Neural cell (in vitro differentiated cells): Measurements from ENCODE around the gene PANX2.

Experiments
- EP300 ChIP-seq: fragments of 450-650 bp; conservative IDR thresholded peaks from 2 replicates; pipeline ENCODE4 v1.6.1; 2014; ENCODE audit warnings: antibody characterized with exemption, mild to moderate bottlenecking, moderate library complexity; ENCODE audit not compliant: poor library complexity, severe bottlenecking
- MXI1 ChIP-seq: fragments of 450-650 bp; conservative IDR thresholded peaks from 2 replicates; pipeline ENCODE4 v1.6.1; 2014; ENCODE audit warnings: antibody characterized with exemption, mild to moderate bottlenecking; ENCODE audit not compliant: poor library complexity, severe bottlenecking
- SMC3 ChIP-seq: fragments of 450-650 bp; conservative IDR thresholded peaks from 2 replicates; pipeline ENCODE4 v1.6.1; 2014; ENCODE audit warnings: antibody characterized with exemption, mild to moderate bottlenecking, moderate library complexity; ENCODE audit not compliant: poor library complexity
- TF ChIP-seq, protein P1 (sequence below): fragments of 450-650 bp; IDR thresholded peaks from 2 replicates; pipeline ENCODE4 v1.5.1; 2014; ENCODE audit warnings: antibody characterized with exemption, mild to moderate bottlenecking, moderate library complexity; ENCODE audit not compliant: poor library complexity, severe bottlenecking
- TF ChIP-seq, protein P2 (sequence below): IDR thresholded peaks from 2 replicates; pipeline ENCODE4 v1.6.1; 2012; ENCODE audit warnings: borderline replicate concordance

DNA sequence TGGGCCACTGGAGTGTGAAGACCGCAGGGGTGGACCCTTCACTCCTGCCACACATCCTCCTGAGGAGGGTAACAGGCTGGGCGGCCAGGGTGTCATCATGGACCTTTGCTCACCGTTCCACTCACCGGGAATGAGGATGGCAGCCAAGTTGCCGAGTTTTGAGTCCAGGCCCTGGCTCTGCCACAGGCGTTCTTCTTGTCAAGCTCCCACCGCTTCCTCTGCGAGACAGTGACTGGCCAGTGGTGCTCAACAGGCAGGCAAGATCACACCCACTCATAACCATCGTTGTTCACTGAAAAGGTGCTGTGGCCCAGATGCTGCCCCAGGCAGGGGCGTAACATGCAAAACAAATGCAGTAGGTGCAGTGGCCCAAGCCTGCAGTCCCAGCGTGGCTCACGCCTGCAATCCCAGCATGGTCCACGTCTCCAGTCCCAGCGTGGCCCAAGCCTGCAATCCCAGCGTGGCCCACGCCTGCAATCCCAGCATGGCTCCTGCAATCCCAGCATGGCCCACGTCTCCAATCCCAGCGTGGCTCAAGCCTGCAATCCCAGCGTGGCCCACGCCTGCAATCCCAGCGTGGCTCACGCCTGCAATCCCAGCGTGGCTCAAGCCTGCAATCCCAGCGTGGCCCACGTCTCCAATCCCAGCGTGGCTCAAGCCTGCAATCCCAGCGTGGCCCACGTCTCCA is 5.0 kb upstream of the PANX2 start:
- TF ChIP-seq, protein P1, sequence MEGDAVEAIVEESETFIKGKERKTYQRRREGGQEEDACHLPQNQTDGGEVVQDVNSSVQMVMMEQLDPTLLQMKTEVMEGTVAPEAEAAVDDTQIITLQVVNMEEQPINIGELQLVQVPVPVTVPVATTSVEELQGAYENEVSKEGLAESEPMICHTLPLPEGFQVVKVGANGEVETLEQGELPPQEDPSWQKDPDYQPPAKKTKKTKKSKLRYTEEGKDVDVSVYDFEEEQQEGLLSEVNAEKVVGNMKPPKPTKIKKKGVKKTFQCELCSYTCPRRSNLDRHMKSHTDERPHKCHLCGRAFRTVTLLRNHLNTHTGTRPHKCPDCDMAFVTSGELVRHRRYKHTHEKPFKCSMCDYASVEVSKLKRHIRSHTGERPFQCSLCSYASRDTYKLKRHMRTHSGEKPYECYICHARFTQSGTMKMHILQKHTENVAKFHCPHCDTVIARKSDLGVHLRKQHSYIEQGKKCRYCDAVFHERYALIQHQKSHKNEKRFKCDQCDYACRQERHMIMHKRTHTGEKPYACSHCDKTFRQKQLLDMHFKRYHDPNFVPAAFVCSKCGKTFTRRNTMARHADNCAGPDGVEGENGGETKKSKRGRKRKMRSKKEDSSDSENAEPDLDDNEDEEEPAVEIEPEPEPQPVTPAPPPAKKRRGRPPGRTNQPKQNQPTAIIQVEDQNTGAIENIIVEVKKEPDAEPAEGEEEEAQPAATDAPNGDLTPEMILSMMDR: no peak
- TF ChIP-seq EP300 (no peak), MXI1 (no peak), SMC3 (no peak)
- TF ChIP-seq, protein P2, sequence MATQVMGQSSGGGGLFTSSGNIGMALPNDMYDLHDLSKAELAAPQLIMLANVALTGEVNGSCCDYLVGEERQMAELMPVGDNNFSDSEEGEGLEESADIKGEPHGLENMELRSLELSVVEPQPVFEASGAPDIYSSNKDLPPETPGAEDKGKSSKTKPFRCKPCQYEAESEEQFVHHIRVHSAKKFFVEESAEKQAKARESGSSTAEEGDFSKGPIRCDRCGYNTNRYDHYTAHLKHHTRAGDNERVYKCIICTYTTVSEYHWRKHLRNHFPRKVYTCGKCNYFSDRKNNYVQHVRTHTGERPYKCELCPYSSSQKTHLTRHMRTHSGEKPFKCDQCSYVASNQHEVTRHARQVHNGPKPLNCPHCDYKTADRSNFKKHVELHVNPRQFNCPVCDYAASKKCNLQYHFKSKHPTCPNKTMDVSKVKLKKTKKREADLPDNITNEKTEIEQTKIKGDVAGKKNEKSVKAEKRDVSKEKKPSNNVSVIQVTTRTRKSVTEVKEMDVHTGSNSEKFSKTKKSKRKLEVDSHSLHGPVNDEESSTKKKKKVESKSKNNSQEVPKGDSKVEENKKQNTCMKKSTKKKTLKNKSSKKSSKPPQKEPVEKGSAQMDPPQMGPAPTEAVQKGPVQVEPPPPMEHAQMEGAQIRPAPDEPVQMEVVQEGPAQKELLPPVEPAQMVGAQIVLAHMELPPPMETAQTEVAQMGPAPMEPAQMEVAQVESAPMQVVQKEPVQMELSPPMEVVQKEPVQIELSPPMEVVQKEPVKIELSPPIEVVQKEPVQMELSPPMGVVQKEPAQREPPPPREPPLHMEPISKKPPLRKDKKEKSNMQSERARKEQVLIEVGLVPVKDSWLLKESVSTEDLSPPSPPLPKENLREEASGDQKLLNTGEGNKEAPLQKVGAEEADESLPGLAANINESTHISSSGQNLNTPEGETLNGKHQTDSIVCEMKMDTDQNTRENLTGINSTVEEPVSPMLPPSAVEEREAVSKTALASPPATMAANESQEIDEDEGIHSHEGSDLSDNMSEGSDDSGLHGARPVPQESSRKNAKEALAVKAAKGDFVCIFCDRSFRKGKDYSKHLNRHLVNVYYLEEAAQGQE: no peak
